Fibroblast of pulmonary artery (primary cell): ENCODE measurements around the gene SRD5A1.

Source experiments
- DNase-seq: peaks from one replicate; pipeline ENCODE4 v3.0.0-alpha.2; 2010; ENCODE audit warnings: low read depth
- H3K4me3 ChIP-seq: replicated peaks from 2 replicates; pipeline ENCODE4 v1.5.1; 2011; ENCODE audit warnings: low read depth, mild to moderate bottlenecking, control low read depth, low read length, moderate library complexity
- CTCF ChIP-seq: IDR thresholded peaks from 2 replicates; pipeline ENCODE4 v1.5.1; 2011; ENCODE audit warnings: mild to moderate bottlenecking, control low read depth, low read length, inconsistent platforms; ENCODE audit errors: missing control alignments

The SRD5A1 gene

GRCh38 chr5:6631441-6631840 lies 1.8 kb upstream of the SRD5A1 start:
- no peak for TF ChIP-seq CTCF
- DNase-seq, result peak; percentile 34
- H3K4me3 ChIP-seq, result peak overlapping the region; percentile 76

- H3K4me3 ChIP-seq, result peak overlapping the region; percentile 76
- TF ChIP-seq CTCF, result peak; percentile 12
- peak; percentile 30 for DNase-seq
Measured at GRCh38 chr5:6632324-6632887, 834 bp upstream of the SRD5A1 start.

GRCh38 chr5:6633469-6634245 lies 417 bp downstream of the SRD5A1 start:
- peak overlapping the region; percentile 76 for H3K4me3 ChIP-seq
- no peak for DNase-seq
- no peak for TF ChIP-seq CTCF

GRCh38 chr5:6634306-6634705 lies 1.1 kb downstream of the SRD5A1 start:
- TF ChIP-seq CTCF, result no peak
- peak overlapping the region; percentile 76 for H3K4me3 ChIP-seq
- peak; percentile 16 for DNase-seq

GRCh38 chr5:6634788-6635430 lies 1.7 kb downstream of the SRD5A1 start:
- no peak for TF ChIP-seq CTCF
- H3K4me3 ChIP-seq, result no peak overlapping the region
- DNase-seq, result no peak

GRCh38 chr5:6636293-6636692 lies 3.1 kb downstream of the SRD5A1 start:
- no peak for TF ChIP-seq CTCF
- no peak for DNase-seq
- H3K4me3 ChIP-seq, result no peak overlapping the region
